HepG2 (cell line): Measurements from ENCODE around the gene CAPN7. TPM values are rescaled to one million over a fixed set of nuclear protein-coding genes. Genes with fewer than 3 reads are reported as not detected.

Source experiments
- GPN1 ChIP-seq: sonication (generic); formaldehyde crosslinking; IDR thresholded peaks from 2 replicates; pipeline ENCODE4 v1.5.1; 2020; ENCODE audit warnings: missing genetic modification reagents, borderline replicate concordance
- PRPF4 ChIP-seq: fragments of 200-400 bp; formaldehyde crosslinking; IDR thresholded peaks from 2 replicates; pipeline ENCODE4 v1.6.1; 2016; ENCODE audit warnings: low read length, low read depth; ENCODE audit not compliant: poor library complexity, severe bottlenecking
- PTBP1 ChIP-seq: fragments of 200-400 bp; formaldehyde crosslinking; IDR thresholded peaks from 2 replicates; pipeline ENCODE4 v1.6.1; 2018; ENCODE audit warnings: low read length, low read depth; ENCODE audit not compliant: poor library complexity, severe bottlenecking
- RNF2 ChIP-seq: fragments of 450-650 bp; conservative IDR thresholded peaks from 2 replicates; pipeline ENCODE4 v1.6.1; 2016; ENCODE audit warnings: low read depth
- TOE1 ChIP-seq: sonication (generic); formaldehyde crosslinking; IDR thresholded peaks from 2 replicates; pipeline ENCODE4 v1.4.0; 2020; ENCODE audit warnings: mild to moderate bottlenecking, missing genetic modification reagents
- WIZ ChIP-seq: sonication (generic); formaldehyde crosslinking; IDR thresholded peaks from 2 replicates; pipeline ENCODE4 v1.5.1; 2020; ENCODE audit warnings: mild to moderate bottlenecking, missing genetic modification reagents
- ZNF335 ChIP-seq: sonication (generic); formaldehyde crosslinking; IDR thresholded peaks from 2 replicates; pipeline ENCODE4 v1.4.0; 2020; ENCODE audit warnings: missing genetic modification reagents
- ZNF572 ChIP-seq: sonication (generic); formaldehyde crosslinking; IDR thresholded peaks from 2 replicates; pipeline ENCODE4 v1.5.1; 2020; ENCODE audit warnings: mild to moderate bottlenecking, missing genetic modification reagents
- polyA plus RNA-seq, 8 experiments: library from polyadenylated mRNA; depleted of rRNA in 3 of 8; stranded (reverse) in 7 of 8; unstranded in 1 of 8; fragments of >200 nt; fragmentation: Illumina TruSeq in 4 of 8; extraction: Trizol in 4 of 8; gene quantifications; 2 replicates each; pipeline versions ENCODE4 v1.2.1 to v1.2.3, GENCODE V29; 2011 to 2016; ENCODE audit warnings: low read depth in 4 of 8, missing spikeins in 1 of 8, mixed read lengths in 1 of 8; ENCODE audit not compliant: insufficient read depth in 1 of 8
- total RNA-seq, 5 experiments: library from RNA; depleted of rRNA; stranded (reverse); fragments of >200 nt; fragmentation: Illumina TruSeq; extraction: Trizol; gene quantifications; 2 replicates each; pipeline ENCODE4 v1.2.3, GENCODE V29; 2016; ENCODE audit warnings: low read depth in 1 of 5
- TF ChIP-seq, protein P1 (sequence below): sonication (generic); formaldehyde crosslinking; IDR thresholded peaks from 2 replicates; pipeline ENCODE4 v1.9.0; 2021; ENCODE audit warnings: mild to moderate bottlenecking, missing genetic modification reagents

The CAPN7 gene
- total and polyA plus RNA-seq, 2 of the 13 experiments (the other 11 are each of a cell fraction or from before 2014, with no cell fraction given), result 16.7 to 36.8 TPM

DNA sequence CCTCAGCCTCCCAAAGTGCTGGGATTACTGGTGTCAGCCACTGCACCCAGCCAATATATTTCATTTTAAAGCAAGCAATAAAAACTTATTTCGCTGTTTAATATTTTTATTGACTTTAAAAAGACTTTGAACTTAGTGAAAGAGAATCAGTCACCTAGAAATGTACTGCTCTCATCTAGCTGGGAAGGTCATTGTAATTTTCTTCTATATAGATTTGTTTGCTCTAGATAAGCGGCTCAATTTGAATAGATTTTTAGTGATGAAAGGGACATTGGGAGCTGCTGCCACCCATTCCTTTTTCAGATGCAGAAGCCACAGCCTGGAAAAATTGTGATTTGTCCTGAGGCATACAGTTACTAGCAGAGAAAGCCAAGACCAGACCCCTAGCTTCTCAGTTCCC, 40.1 kb downstream of the CAPN7 start (continued):
- TF ChIP-seq TOE1 (CRISPR knock-in tag) (no peak), PTBP1 (no peak), PRPF4 (no peak), GPN1 (no peak), RNF2 (no peak), ZNF572 (CRISPR knock-in tag) (no peak), WIZ (CRISPR knock-in tag) (no peak), ZNF335 (no peak)
- TF ChIP-seq, protein P1, sequence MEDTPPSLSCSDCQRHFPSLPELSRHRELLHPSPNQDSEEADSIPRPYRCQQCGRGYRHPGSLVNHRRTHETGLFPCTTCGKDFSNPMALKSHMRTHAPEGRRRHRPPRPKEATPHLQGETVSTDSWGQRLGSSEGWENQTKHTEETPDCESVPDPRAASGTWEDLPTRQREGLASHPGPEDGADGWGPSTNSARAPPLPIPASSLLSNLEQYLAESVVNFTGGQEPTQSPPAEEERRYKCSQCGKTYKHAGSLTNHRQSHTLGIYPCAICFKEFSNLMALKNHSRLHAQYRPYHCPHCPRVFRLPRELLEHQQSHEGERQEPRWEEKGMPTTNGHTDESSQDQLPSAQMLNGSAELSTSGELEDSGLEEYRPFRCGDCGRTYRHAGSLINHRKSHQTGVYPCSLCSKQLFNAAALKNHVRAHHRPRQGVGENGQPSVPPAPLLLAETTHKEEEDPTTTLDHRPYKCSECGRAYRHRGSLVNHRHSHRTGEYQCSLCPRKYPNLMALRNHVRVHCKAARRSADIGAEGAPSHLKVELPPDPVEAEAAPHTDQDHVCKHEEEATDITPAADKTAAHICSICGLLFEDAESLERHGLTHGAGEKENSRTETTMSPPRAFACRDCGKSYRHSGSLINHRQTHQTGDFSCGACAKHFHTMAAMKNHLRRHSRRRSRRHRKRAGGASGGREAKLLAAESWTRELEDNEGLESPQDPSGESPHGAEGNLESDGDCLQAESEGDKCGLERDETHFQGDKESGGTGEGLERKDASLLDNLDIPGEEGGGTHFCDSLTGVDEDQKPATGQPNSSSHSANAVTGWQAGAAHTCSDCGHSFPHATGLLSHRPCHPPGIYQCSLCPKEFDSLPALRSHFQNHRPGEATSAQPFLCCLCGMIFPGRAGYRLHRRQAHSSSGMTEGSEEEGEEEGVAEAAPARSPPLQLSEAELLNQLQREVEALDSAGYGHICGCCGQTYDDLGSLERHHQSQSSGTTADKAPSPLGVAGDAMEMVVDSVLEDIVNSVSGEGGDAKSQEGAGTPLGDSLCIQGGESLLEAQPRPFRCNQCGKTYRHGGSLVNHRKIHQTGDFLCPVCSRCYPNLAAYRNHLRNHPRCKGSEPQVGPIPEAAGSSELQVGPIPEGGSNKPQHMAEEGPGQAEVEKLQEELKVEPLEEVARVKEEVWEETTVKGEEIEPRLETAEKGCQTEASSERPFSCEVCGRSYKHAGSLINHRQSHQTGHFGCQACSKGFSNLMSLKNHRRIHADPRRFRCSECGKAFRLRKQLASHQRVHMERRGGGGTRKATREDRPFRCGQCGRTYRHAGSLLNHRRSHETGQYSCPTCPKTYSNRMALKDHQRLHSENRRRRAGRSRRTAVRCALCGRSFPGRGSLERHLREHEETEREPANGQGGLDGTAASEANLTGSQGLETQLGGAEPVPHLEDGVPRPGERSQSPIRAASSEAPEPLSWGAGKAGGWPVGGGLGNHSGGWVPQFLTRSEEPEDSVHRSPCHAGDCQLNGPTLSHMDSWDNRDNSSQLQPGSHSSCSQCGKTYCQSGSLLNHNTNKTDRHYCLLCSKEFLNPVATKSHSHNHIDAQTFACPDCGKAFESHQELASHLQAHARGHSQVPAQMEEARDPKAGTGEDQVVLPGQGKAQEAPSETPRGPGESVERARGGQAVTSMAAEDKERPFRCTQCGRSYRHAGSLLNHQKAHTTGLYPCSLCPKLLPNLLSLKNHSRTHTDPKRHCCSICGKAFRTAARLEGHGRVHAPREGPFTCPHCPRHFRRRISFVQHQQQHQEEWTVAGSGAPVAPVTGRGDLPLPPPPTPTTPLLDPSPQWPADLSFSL (CRISPR knock-in tag), result no peak
